B cell (primary cell): ENCODE results near the gene GMNC.

Experiments
- EZH2 ChIP-seq: IDR thresholded peaks from 2 replicates; pipeline ENCODE4 v1.6.1; 2012; ENCODE audit warnings: borderline replicate concordance, low read depth, mild to moderate bottlenecking, moderate library complexity, low read length; ENCODE audit not compliant: insufficient read depth, poor library complexity, severe bottlenecking
- TF ChIP-seq, protein P1 (sequence below): fragments of 200-600 bp; IDR thresholded peaks from one replicate; pipeline ENCODE4 v1.8.0; 2022; ENCODE audit warnings: antibody characterized with exemption, mild to moderate bottlenecking

DNA sequence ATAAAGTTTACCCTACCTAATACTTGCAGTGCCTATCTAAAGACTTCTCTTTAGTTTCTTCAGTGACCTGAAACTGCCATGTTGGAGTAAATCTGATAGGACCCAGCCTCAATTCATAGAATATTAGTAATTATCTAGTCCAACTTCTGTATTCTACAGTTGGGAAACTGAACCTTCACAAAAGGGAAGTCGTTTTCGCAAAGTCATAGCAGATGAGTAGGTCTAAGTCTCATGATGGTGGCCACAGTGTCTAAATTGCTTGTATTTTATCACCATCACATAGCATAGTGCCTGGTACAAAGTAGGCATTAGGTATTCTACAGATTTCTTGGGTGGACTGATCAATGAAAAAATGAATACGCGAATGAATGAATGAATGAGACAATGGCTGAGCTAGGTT, 8.4 kb downstream of the GMNC start:
- TF ChIP-seq, protein P1, sequence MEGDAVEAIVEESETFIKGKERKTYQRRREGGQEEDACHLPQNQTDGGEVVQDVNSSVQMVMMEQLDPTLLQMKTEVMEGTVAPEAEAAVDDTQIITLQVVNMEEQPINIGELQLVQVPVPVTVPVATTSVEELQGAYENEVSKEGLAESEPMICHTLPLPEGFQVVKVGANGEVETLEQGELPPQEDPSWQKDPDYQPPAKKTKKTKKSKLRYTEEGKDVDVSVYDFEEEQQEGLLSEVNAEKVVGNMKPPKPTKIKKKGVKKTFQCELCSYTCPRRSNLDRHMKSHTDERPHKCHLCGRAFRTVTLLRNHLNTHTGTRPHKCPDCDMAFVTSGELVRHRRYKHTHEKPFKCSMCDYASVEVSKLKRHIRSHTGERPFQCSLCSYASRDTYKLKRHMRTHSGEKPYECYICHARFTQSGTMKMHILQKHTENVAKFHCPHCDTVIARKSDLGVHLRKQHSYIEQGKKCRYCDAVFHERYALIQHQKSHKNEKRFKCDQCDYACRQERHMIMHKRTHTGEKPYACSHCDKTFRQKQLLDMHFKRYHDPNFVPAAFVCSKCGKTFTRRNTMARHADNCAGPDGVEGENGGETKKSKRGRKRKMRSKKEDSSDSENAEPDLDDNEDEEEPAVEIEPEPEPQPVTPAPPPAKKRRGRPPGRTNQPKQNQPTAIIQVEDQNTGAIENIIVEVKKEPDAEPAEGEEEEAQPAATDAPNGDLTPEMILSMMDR, result no peak
- no peak for TF ChIP-seq EZH2
